Activated CD4-positive, alpha-beta T cell treated with anti-CD3 and anti-CD28 coated beads, Interleukin-2, amount 10 ng/mL, durations not matched to agents 24 days and 14 days (primary cell): ENCODE data around the gene CD276. TPM values are rescaled to one million over a fixed set of nuclear protein-coding genes. Genes with fewer than 3 reads are reported as not detected.
"Not testable (repeated sequence)": the region's sequence is repeated elsewhere in the genome, so short reads cannot be mapped to it uniquely, and the experiment has no call there.

Source experiments
- DNase-seq: peaks from one replicate; pipeline ENCODE4 v3.0.0; 2022
- H3K27ac Mint-ChIP-seq: one replicate; pipeline ENCODE4 v1.8.0; 2022; ENCODE audit warnings: mild to moderate bottlenecking, mixed read lengths
- H3K27me3 Mint-ChIP-seq: one replicate; pipeline ENCODE4 v1.8.0; 2022; ENCODE audit warnings: mixed read lengths
- H3K36me3 Mint-ChIP-seq: one replicate; pipeline ENCODE4 v1.8.0; 2022; ENCODE audit warnings: low read depth, mild to moderate bottlenecking, mixed read lengths
- H3K4me1 Mint-ChIP-seq: one replicate; pipeline ENCODE4 v1.8.0; 2021; ENCODE audit warnings: mixed read lengths
- H3K4me3 Mint-ChIP-seq: one replicate; pipeline ENCODE4 v1.8.0; 2022; ENCODE audit warnings: mild to moderate bottlenecking, moderate library complexity, mixed read lengths
- H3K9me3 Mint-ChIP-seq: one replicate; pipeline ENCODE4 v1.8.0; 2021; ENCODE audit warnings: mixed read lengths
- intact Hi-C: fragments of 100-400 bp; cut with micrococcal nuclease; formaldehyde crosslinking; loops from one replicate; pipeline ENCODE4 v1.15.1; 2023
- total RNA-seq: library from RNA; stranded (reverse); gene quantifications from 2 replicates; pipeline ENCODE4 v1.2.3, GENCODE V29; 2022

Gene CD276
- total RNA-seq, 1 donor from 2014 or later, result 20.3 TPM

- Mint-ChIP-seq H3K27ac (no peak overlapping the region), H3K27me3 (peaks cover 14% of the 10 kb centered on the region), H3K4me1 (no peaks in the 10 kb centered on the region), H3K9me3 (no peaks in the 10 kb centered on the region), H3K36me3 (no peaks in the 10 kb centered on the region), H3K4me3 (no peak overlapping the region)
- intact Hi-C loops, result no loop called here
- DNase-seq, result no peak
Measured at GRCh38 chr15:73727330-73727976, 43.3 kb downstream of the CD276 start.

GRCh38 chr15:73732051-73732450, 47.9 kb downstream of the CD276 start:
- intact Hi-C loops, H3K4me1 Mint-ChIP-seq: not testable (repeated sequence)

GRCh38 chr15:73732930-73733329, 48.7 kb downstream of the CD276 start:
- Mint-ChIP-seq H3K27ac (no peak overlapping the region), H3K9me3 (no peaks in the 10 kb centered on the region), H3K27me3 (no peaks in the 10 kb centered on the region), H3K36me3 (no peaks in the 10 kb centered on the region), H3K4me3 (no peak overlapping the region), H3K4me1 (no peaks in the 10 kb centered on the region)
- intact Hi-C loops, result no loop called here
- DNase-seq, result no peak

More at GRCh38 chr15:73732051-73732450, 47.9 kb downstream of the CD276 start:
- DNase-seq, H3K27me3 Mint-ChIP-seq, H3K4me3 Mint-ChIP-seq, H3K9me3 Mint-ChIP-seq, H3K36me3 Mint-ChIP-seq, H3K27ac Mint-ChIP-seq: not testable (repeated sequence)

GRCh38 chr15:73737535-73737934, 53.4 kb downstream of the CD276 start:
- no peak for DNase-seq
- intact Hi-C loops, result no loop called here

GRCh38 chr15:73740152-73741048, 56.2 kb downstream of the CD276 start:
- no peaks in the 10 kb centered on the region for H3K27me3 Mint-ChIP-seq
- H3K4me3 Mint-ChIP-seq, result no peak overlapping the region
- no peaks in the 10 kb centered on the region for H3K9me3 Mint-ChIP-seq
- no peak for DNase-seq
- no peaks in the 10 kb centered on the region for H3K36me3 Mint-ChIP-seq
- intact Hi-C loops, result no loop called here
- H3K4me1 Mint-ChIP-seq, result no peaks in the 10 kb centered on the region
- H3K27ac Mint-ChIP-seq, result no peak overlapping the region

More at GRCh38 chr15:73737535-73737934, 53.4 kb downstream of the CD276 start:
- no peak overlapping the region for H3K4me3 Mint-ChIP-seq
- no peaks in the 10 kb centered on the region for H3K9me3 Mint-ChIP-seq
- H3K27ac Mint-ChIP-seq, result no peak overlapping the region
- no peaks in the 10 kb centered on the region for H3K36me3 Mint-ChIP-seq
- no peaks in the 10 kb centered on the region for H3K27me3 Mint-ChIP-seq
- no peaks in the 10 kb centered on the region for H3K4me1 Mint-ChIP-seq

- H3K27me3 Mint-ChIP-seq, result peaks cover 2% of the 10 kb centered on the region
- no peak overlapping the region for H3K4me3 Mint-ChIP-seq
- DNase-seq, result no peak
- H3K9me3 Mint-ChIP-seq, result no peaks in the 10 kb centered on the region
- H3K36me3 Mint-ChIP-seq, result no peaks in the 10 kb centered on the region
- intact Hi-C loops, result no loop called here
- H3K27ac Mint-ChIP-seq, result no peak overlapping the region
- H3K4me1 Mint-ChIP-seq, result no peaks in the 10 kb centered on the region
Measured at GRCh38 chr15:73741321-73741836, 57.2 kb downstream of the CD276 start.

GRCh38 chr15:73744293-73744692, 60.1 kb downstream of the CD276 start:
- no peaks in the 10 kb centered on the region for H3K9me3 Mint-ChIP-seq
- intact Hi-C loops, result no loop called here

GRCh38 chr15:73745073-73745472, 60.9 kb downstream of the CD276 start:
- no peaks in the 10 kb centered on the region for H3K4me1 Mint-ChIP-seq
- intact Hi-C loops, result no loop called here
- peaks cover 16% of the 10 kb centered on the region for H3K27me3 Mint-ChIP-seq
- H3K36me3 Mint-ChIP-seq, result no peaks in the 10 kb centered on the region
- no peak overlapping the region for H3K27ac Mint-ChIP-seq
- H3K4me3 Mint-ChIP-seq, result no peak overlapping the region
- H3K9me3 Mint-ChIP-seq, result no peaks in the 10 kb centered on the region
- DNase-seq, result no peak

More at GRCh38 chr15:73744293-73744692, 60.1 kb downstream of the CD276 start:
- no peak overlapping the region for H3K27ac Mint-ChIP-seq
- no peaks in the 10 kb centered on the region for H3K4me1 Mint-ChIP-seq
- no peaks in the 10 kb centered on the region for H3K36me3 Mint-ChIP-seq
- H3K4me3 Mint-ChIP-seq, result no peak overlapping the region
- DNase-seq, result no peak
- peaks cover 12% of the 10 kb centered on the region for H3K27me3 Mint-ChIP-seq

- Mint-ChIP-seq H3K4me3 (no peak overlapping the region), H3K27ac (no peak overlapping the region), H3K36me3 (no peaks in the 10 kb centered on the region), H3K9me3 (no peaks in the 10 kb centered on the region), H3K27me3 (peaks cover 20% of the 10 kb centered on the region), H3K4me1 (no peaks in the 10 kb centered on the region)
- intact Hi-C loops, result no loop called here
- DNase-seq, result no peak
Measured at GRCh38 chr15:73746261-73746660, 62.1 kb downstream of the CD276 start.

- Mint-ChIP-seq H3K36me3 (no peaks in the 10 kb centered on the region), H3K27me3 (peaks cover 22% of the 10 kb centered on the region), H3K27ac (no peak overlapping the region), H3K4me1 (no peaks in the 10 kb centered on the region), H3K9me3 (no peaks in the 10 kb centered on the region), H3K4me3 (no peak overlapping the region)
- DNase-seq, result no peak
- intact Hi-C loops, result no loop called here
Measured at GRCh38 chr15:73746883-73747282, 62.7 kb downstream of the CD276 start.

GRCh38 chr15:73747847-73748590, 63.8 kb downstream of the CD276 start:
- Mint-ChIP-seq H3K27me3 (peaks cover 22% of the 10 kb centered on the region), H3K36me3 (no peaks in the 10 kb centered on the region), H3K4me1 (no peaks in the 10 kb centered on the region), H3K4me3 (no peak overlapping the region), H3K9me3 (no peaks in the 10 kb centered on the region), H3K27ac (no peak overlapping the region)
- DNase-seq, result no peak
- intact Hi-C loops, result no loop called here

GRCh38 chr15:73748730-73749129, 64.5 kb downstream of the CD276 start:
- no peak for DNase-seq
- Mint-ChIP-seq H3K4me3 (no peak overlapping the region), H3K36me3 (no peaks in the 10 kb centered on the region), H3K27me3 (peaks cover 26% of the 10 kb centered on the region), H3K4me1 (no peaks in the 10 kb centered on the region), H3K27ac (no peak overlapping the region), H3K9me3 (no peaks in the 10 kb centered on the region)
- intact Hi-C loops, result no loop called here

- Mint-ChIP-seq H3K4me3 (no peak overlapping the region), H3K27ac (no peak overlapping the region), H3K4me1 (no peaks in the 10 kb centered on the region), H3K27me3 (peaks cover 34% of the 10 kb centered on the region), H3K9me3 (no peaks in the 10 kb centered on the region), H3K36me3 (no peaks in the 10 kb centered on the region)
- DNase-seq, result no peak
- intact Hi-C loops, result no loop called here
Measured at GRCh38 chr15:73749533-73749932, 65.3 kb downstream of the CD276 start.

- H3K9me3 Mint-ChIP-seq, result no peaks in the 10 kb centered on the region
- H3K4me3 Mint-ChIP-seq, result no peak overlapping the region
- peaks cover 38% of the 10 kb centered on the region for H3K27me3 Mint-ChIP-seq
- H3K4me1 Mint-ChIP-seq, result no peaks in the 10 kb centered on the region
- H3K36me3 Mint-ChIP-seq, result no peaks in the 10 kb centered on the region
- intact Hi-C loops, result no loop called here
- DNase-seq, result no peak
- H3K27ac Mint-ChIP-seq, result no peak overlapping the region
Measured at GRCh38 chr15:73749971-73750370, 65.8 kb downstream of the CD276 start.
